M059J (cell line): ENCODE results near the gene CCDC39. TPM values are rescaled to one million over a fixed set of nuclear protein-coding genes. Genes with fewer than 3 reads are reported as not detected.

Experiments used
- DNase-seq: peaks from one replicate; pipeline ENCODE4 v3.0.0-alpha.2; 2012; ENCODE audit warnings: low read depth
- total RNA-seq: library from RNA; depleted of rRNA; stranded (reverse); fragments of >200 nt; shearing (Covaris generic); gene quantifications from 2 replicates; pipeline ENCODE4 v1.2.3, GENCODE V29; 2014; rRNA removed

CCDC39 gene
- total RNA-seq: not detected in 2 replicates

DNA sequence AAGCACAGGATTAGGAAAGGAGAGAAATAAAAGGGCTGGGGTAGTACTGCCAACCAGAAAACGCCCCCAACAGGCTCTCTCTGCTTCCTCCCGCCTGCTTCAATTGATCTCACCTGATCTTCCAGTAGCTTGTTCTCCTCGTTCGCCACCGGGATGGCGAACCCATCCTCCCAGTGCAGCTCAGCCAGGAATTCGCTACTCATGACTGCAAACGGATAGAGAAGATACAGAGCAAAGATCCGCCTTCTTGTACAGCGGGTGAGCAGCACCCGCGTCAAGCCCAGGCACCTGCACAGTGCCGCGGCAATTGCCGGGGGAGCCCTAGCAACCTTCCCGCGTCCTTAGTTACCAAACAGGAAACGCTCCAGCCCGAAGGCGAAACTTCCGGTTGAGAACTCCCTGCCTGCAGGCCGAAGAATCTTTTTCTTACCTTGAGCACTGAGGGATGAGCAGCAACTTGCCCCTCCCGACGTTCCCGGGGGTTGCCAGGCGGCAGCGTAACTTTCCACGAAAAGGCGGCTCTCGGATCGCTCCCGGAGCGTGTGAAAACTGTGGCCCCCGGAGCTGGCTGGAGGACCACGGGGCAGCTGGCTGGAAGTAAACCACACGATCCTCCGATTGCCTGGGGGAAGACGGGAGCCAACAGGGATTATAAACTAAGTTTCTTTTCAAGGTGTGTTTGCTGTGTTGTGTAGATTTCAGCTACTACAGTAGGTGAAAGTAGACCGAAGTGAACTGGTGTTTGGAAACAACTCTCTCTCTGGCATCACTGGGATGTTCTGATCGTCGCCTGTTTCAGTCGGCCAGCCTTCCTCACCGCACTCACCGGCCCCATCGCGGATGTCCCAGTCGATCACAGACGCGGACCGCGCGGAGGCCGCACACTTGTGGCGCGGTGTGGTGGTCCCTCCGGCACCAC is at the start of gene CCDC39:
CCDC39 (minus strand) TSS at position 312 of the 919 bp plus-strand sequence; CDS start at position 203, 109 bp downstream.
- DNase-seq: peak; percentile 76

DNA sequence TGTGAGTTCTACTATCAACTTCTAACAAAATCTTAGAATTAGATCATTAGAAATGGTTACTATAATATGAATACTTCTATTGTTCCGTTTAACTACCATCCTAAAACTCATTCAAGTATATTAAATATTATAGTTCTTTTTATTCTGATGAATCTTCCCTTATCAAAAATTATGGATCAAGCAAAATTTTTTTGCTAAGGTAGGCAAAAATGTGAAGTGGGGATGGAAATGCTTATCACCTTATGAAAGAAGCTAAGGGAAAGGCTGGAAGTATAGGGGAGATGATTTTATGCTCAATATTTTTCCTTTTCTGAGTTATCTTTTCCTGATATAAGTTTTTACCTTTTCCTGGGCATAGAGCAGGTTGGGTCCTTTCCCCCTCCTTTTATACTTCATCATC is 40.7 kb upstream of the CCDC39 start:
- DNase-seq: no peak

DNA sequence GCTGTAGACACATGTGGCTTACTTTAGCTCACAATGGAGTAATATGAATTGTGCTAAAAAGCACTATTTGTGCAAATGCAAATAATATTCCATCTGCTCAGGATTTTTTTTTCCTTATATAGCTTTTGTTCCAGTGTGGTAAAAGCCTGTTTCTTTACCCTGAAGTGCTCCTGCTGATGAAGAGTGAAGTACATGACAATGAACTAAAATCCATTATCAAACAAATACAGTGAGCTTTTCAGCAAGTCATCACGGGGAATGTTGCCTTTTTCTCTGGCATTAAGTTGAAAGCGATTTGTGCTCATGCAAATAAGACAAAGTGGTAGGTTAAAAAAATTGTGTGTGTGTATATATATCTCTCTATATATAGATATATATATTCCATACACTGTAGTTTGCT is 28.6 kb upstream of the CCDC39 start:
- no peak for DNase-seq

DNA sequence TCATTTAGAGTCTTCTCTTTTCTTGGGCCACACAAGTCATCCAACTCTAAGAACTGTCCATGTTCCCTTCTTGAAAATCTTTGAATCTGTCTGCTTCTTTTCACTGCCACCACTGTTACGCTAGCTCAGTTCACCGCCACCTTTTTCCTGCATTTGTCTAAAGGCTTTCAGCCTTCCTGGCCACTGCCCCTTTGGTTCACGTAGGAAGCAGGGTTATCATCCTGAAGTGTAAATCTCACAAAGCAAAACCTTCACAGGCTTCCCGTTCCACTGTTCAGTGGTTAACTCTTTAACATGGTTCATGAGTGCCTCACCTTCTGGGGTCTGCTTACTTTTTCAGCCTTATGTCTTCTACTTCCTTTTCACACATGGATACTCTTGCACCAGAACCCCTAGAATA is 26.3 kb upstream of the CCDC39 start:
- DNase-seq: no peak

DNA sequence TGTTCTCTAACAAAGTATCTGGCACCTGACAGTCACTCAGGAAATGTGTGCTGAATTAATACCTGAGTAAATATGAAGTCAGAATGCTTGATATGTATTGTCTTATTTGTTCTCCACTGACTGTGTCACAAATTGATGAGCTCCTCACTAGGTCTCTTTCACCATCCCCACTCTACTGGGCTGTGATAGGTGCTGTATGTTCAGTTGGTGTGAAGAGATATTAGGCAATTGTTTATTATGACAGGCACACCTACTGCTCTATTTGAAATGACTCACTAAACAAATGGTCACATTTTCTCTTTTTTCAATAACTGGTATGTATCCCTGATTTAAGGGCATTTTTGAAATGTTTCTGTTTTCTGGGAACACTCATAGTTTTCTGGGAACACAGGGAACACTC is 25.2 kb upstream of the CCDC39 start:
- no peak for DNase-seq

DNA sequence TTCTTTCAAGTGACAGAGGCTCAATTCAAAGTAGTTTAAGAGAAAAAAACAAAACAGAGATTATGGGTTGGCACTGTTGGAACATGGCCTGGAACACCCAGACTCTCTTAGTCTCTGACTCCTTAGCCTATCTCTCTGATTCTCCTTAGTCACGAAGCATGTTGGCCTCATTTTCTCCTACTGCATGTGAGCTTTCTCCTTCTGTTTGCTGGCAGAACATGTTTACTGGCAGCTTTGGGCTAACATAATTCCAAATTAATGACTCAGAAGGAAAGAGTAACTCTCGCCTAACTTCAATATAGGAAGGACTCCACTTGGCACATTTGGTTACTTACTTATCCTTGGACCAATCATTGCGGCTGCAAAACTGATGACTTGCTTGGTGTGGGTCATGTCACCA is 21.7 kb upstream of the CCDC39 start:
- no peak for DNase-seq

DNA sequence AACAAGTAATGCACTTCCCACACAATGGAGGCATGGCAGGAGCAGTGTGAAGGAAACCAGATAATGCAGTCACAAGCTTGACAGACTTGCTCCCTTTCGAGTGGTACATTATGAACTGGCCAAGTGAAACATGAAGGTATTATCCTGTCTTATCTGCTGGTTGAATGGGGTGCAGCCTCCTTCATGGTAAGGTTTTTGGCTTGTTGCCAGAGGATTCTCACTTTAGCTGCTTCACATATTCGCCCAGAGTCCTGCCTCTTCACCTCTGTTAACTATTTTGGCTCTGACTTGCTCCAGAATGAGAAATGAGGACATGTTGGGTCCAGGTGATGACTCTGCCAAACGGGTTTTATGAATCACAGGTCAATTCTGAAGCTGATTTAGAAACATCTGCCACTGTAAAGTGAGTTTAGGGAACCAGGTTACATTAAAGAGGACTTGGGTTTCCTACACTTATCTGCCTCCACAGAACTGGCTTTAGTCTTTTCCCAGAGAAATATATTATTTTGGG is 19.5 kb upstream of the CCDC39 start:
- DNase-seq: no peak

DNA sequence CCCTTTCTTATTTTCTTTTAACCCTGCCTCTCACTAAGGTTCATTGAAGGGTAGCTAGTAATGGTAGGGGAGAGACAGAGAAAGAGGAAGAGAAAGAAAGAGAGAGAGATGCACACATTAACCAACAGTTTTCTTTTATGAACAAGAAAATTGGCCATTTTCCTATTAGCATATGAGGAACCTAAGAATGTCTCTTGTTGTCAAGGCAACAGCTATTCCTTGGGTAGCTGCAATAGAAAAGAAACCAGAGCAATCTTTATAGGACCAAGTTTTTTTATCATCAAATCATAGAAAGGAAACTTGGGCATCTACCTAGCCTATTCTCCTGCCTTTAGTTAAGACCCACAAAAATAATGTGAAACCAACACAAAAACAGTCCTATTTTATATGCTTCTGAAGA is 15.0 kb upstream of the CCDC39 start:
- no peak for DNase-seq

DNA sequence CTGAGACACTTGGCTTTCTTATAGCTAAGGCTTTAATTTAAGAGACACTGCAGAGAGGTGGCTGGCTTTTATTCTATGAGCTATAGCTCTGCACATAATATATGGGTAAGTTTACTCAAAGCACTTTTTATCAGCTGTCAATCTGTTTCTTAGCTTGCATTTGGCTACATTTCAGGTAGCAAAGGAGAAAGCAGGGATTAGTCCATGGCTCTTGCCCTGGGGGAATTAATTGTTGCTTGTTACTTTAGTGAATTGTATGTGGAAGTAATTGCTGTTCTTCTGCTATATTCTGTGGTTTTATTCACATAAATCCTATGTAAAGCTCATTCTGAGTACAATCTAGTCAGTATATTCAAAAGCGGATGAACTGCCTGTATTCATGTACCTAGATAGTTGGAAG is 14.4 kb upstream of the CCDC39 start:
- DNase-seq: no peak

DNA sequence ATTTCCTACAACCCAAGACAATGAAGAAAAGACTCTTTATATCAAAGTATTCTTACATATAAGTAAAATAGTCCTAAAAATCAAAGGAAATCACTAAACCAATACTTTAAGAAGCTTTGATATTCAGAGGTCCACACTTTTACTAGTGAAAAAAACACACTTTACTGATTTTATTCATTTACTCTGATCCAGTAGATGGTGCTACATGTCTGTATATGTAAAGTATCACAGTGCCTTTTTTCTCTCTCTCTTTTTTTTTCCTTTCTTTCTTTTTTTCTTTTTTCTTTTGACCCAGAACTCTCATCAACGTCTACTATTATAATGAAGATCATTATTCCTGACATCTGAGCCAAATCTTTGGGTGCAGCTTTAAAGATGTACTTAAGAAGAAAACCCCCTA is 10.8 kb upstream of the CCDC39 start:
- DNase-seq: no peak

DNA sequence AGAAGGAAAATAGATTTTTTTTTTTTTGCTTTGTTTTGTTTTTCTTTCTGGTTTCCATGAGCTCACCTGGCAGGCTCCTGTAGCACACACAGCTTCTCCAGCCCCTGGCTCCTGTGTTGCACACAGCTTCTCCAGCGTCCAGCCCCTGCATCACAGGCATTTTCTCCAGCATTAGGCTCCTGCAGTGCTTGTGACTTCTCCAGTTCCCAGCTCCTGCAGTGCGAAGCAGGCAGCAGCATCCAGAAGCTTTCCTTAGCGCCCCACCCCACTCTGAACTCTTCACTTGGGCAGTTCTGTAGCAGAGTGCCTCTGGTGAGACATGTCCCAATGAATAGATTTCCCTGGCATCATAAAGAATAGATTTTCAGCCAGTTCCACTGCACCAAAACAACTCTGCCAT is 5.5 kb upstream of the CCDC39 start:
- DNase-seq: no peak

DNA sequence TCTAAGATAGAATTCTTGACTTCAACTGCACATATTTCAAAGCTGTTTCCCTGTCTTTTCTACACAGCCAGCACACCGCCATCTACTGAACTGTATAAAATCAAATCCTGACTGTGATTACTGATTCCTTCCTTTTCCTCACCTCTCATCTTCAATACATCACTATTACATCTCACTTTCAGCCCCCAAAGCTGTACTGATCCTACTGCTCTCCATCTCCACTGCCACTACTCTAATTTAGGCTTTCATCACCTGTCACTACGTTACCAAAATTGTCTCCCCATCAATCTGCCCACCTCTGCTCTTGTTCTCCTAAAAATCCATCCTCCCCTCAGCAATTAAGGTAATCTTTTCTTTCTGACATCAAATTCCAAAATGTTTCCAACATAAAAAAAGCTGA is 4.5 kb upstream of the CCDC39 start:
- no peak for DNase-seq

DNA sequence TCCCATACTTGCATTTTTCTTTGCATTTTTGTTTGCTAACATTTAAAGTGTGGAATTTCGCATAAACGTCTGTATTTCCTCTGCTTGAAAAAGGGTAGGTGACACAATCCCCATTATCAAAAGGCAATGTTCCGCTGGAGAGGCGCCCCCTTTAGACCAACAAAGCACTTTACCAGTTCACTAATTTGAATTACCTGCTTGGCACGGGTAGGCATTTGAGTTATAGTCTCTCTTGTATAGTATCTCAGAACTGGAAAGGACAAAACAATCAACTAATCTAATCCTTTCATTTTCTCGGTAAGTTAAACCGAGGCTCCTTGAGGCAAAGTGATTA is 775 bp upstream of the CCDC39 start:
- peak; percentile 56 for DNase-seq

DNA sequence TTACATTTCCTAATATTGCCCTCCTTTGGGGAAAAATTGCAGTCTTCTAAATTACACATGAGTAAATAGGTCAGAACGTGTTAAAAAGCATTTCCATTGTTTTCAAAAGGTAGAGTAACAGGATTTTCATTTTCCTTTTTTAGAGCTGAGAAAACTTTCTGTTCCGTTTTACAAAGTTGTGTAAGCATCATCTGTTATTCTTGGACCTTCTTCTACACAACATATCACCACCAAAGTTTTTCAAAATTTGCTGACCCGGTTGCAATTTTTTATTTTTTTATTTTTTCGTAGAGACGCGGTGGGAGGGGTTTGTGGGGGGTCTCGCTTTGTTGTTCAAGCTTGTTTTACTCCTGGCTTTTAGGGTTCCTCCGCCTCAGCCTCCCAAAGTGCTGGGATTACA is 1.1 kb downstream of the CCDC39 start:
- DNase-seq: no peak

DNA sequence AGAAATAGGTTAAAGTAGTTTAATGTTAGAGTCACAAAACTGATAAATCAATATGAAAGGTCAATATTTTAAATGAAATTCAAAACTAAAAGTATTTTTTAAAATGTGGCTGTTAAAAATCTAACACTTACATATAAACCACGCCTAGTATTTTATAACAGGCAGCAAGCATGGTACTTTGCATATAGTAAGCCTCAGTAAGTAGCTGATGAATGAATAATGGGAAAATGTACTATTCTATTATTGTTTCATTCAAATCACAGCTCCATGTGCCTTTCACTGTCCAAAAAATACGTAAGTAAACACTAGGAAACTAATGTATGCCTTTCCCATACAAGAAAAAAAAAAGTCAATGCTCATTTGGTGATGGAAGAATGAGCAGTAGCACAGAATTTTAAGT is 17.8 kb downstream of the CCDC39 start:
- DNase-seq: no peak

DNA sequence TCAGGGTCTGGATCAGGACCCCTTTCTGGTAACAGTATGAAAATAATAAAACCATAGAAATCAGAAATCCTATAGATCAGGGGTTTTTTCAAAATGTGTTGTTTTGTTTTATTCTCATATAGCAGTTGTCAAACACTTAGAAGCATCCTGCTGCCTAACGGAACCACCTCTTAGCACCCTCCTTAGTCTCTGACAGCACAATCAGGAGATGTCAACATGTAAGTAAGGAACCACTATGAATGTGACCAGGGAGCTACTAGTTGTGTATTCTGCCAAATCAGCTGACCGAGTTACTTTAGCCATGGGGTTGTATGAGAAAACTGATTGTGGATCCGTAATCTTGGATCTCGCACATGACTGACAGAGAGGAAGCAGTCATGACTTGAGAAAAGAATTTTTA is 22.2 kb downstream of the CCDC39 start:
- no peak for DNase-seq

DNA sequence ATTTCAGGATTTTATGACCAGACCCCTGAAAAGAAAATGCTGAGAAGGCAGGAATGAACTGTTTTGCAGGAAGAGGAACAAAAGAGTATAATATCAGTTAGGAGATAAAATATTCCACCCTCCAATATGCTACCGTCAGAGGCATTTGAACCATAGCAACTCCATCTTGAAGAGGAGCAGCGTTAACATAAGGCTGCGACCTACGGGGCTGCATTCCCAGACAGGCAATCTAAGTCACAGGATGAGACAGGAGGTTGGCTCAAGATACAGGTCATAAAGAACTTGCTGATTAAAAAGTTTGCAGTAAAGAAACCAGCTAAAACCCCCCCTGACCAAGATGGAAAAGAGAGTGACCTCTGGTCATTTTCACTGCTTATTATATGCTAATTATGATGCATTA is 22.9 kb downstream of the CCDC39 start:
- no peak for DNase-seq

DNA sequence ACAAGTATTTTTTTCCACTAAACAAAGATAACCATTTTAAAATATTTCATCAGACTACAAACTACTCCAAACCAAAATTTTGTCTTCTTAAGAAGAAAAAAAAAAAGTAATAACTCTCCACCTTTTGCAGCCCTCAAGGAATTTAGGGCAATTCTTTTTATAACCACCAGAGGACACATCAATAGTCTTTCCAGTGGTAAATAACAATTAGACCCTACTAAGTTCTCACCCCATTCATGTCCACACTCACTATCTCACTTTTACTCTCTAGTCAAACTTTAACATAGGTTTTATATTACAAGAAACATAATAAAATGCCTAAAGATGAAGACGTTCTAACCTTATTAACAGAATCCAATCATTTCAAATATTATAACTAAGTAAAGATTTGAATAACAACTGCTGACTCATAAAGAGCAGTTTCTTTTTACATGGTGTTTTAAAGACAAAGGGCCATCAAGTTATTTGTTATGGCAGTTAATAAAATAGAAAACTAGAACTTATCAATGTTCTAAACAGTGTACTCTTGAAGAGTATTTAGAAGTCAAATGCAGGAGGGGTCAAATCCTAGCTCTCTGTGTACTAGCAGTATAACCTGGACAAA is 33.0 kb downstream of the CCDC39 start:
- no peak for DNase-seq

DNA sequence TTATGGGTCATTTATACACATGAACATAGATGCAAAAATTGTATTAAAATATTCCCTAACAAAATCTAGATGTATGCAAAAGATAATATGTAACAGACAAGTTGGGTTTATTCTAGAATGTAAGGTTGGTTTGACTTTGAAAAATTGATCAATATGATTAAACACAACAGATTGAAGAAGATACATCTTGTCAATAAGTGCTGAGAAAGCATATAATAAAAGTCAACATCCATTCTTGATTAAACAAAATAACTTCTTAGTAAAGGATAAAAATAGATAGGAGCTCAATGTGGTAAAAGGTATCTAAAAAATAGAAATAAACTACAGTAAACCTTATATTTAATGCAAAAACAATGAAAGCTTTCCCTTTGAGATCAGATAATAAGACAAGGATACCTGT is 38.3 kb downstream of the CCDC39 start:
- no peak for DNase-seq

DNA sequence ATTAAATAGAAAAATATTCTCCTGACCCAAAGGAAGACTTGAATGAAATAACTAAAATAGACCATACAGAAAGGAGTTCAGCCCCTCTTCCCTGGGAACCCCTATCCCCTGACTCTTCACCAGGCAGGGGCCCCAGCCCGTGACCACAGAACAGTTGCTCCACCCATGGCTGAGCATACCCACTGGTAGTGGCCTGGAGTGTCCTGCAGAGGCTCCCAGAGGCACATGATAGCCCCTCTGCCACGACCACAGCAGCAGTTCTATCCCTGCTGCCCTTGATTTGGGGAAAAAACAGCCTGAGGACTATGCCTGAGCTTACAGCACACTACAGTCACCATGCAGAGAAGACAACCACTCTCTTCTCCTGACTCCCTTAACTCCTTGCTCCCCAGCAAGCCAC is 45.6 kb downstream of the CCDC39 start:
- DNase-seq: no peak

DNA sequence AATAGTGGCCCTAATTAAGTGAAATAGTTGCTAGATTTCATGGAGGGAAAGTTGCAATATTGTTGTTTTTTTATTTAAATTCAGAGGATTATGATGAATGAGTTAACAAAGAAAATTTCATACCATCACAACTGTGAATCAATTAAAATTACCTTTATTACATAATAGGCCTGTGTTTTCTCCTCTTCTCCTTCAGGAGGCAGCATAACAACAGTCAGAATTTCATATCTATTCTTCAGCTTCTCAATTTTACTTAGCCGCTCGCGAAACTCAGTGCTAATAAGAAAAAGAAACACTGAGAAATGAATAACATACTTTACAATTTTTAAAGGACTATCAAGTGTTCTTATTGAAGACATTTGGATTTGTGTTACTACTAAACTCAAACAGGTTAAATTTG is 48.0 kb downstream of the CCDC39 start:
- DNase-seq: no peak

DNA sequence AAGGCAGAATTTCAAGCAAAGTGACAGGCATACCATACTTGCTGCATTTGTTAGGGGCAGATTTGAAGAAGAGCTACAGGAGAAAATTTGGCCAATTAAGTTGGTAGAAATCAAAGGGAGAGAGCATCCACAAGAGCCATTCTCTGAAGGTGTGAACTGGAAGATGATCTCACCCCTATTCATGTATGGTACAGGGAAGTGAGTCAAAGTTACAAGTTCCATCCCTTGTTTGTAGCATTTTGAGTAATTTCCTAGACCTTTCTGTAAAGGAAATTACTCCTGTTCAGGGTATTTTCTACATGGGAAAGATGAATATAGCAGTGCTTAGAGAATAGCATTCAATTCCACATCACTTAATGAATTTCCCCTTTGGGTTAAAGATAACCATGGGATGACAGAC is 48.9 kb downstream of the CCDC39 start:
- no peak for DNase-seq

DNA sequence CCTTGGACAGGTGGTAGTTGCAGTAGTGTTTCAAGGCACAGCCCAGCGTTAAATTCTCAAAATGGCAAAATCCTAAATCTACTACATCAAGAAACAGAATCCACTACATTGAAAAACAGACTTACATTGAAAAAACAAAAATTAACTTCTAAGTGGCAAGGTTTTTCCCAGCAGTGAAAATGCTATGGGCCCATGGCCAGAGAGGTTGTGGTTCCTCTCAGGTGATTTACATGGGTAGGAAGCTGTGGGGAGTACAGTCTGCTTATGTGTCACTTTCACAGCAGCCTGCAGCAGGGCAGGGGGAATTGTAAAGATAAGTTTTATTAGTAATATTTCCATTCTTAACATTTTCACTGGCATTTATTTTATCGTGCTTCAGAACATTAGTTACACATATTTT is 52.4 kb downstream of the CCDC39 start:
- DNase-seq: no peak
